H9 (cell line): ENCODE data around the gene APOBEC3A. TPM values are rescaled to one million over a fixed set of nuclear protein-coding genes. Genes with fewer than 3 reads are reported as not detected.

Source experiments
- DNase-seq: peaks from one replicate; pipeline ENCODE4 v3.0.0-alpha.2; 2017
- H2AFZ ChIP-seq: one replicate; pipeline ENCODE4 v1.6.1; 2013; ENCODE audit warnings: mild to moderate bottlenecking, low read length, control low read depth, moderate library complexity
- H2AK5ac ChIP-seq: 2 replicates; pipeline ENCODE4 v1.6.1; 2013; ENCODE audit warnings: low read length, control low read depth, mixed read lengths; ENCODE audit not compliant: insufficient read length
- H2BK120ac ChIP-seq: one replicate; pipeline ENCODE4 v1.6.1; 2013; ENCODE audit warnings: low read depth, mild to moderate bottlenecking, low read length, control low read depth, inconsistent platforms; ENCODE audit not compliant: poor library complexity, severe bottlenecking
- H2BK12ac ChIP-seq: 2 replicates; pipeline ENCODE4 v1.6.1; 2013; ENCODE audit warnings: low read length, control low read depth, mixed read lengths, low read depth; ENCODE audit not compliant: insufficient read length
- H2BK15ac ChIP-seq: 2 replicates; pipeline ENCODE4 v1.6.1; 2013; ENCODE audit warnings: low read depth, low read length, control low read depth
- H2BK20ac ChIP-seq: one replicate; pipeline ENCODE4 v1.6.1; 2013; ENCODE audit warnings: low read depth, mild to moderate bottlenecking, low read length, control low read depth, inconsistent platforms; ENCODE audit not compliant: poor library complexity, severe bottlenecking
- H2BK5ac ChIP-seq: 2 replicates; pipeline ENCODE4 v1.6.1; 2013; ENCODE audit warnings: low read length, control low read depth, mixed read lengths; ENCODE audit not compliant: insufficient read length
- H3K14ac ChIP-seq: 2 replicates; pipeline ENCODE4 v1.6.1; 2013; ENCODE audit warnings: low read length, control low read depth; ENCODE audit not compliant: insufficient read depth
- H3K18ac ChIP-seq: 2 replicates; pipeline ENCODE4 v1.6.1; 2013; ENCODE audit warnings: low read depth, mild to moderate bottlenecking, mixed read lengths, low read length, control low read depth; ENCODE audit not compliant: insufficient read length
- H3K23ac ChIP-seq: 2 replicates; pipeline ENCODE4 v1.6.1; 2013; ENCODE audit warnings: low read length, control low read depth, mixed read lengths, low read depth; ENCODE audit not compliant: insufficient read length
- H3K23me2 ChIP-seq: 2 replicates; pipeline ENCODE4 v1.6.1; 2013; ENCODE audit warnings: low read depth, mild to moderate bottlenecking, mixed read lengths, low read length, control low read depth; ENCODE audit not compliant: insufficient read length, poor library complexity, severe bottlenecking
- H3K27ac ChIP-seq: 2 replicates; pipeline ENCODE4 v1.5.1; 2013; ENCODE audit warnings: low read length, control low read depth, mixed read lengths, low read depth; ENCODE audit not compliant: insufficient read length
- H3K27me3 ChIP-seq: 2 replicates; pipeline ENCODE4 v1.6.1; 2013; ENCODE audit warnings: low read length, control low read depth, inconsistent platforms; ENCODE audit not compliant: insufficient read depth
- H3K4ac ChIP-seq: 2 replicates; pipeline ENCODE4 v1.6.1; 2013; ENCODE audit warnings: low read depth, mild to moderate bottlenecking, control low read depth, inconsistent platforms, low read length, moderate library complexity
- H3K4me1 ChIP-seq: 2 replicates; pipeline ENCODE4 v1.6.1; 2013; ENCODE audit warnings: low read length, control low read depth, inconsistent platforms; ENCODE audit not compliant: insufficient read depth
- H3K4me2 ChIP-seq: 2 replicates; pipeline ENCODE4 v1.6.1; 2013; ENCODE audit warnings: low read length, control low read depth, mixed read lengths; ENCODE audit not compliant: insufficient read length, insufficient read depth
- H3K56ac ChIP-seq: 2 replicates; pipeline ENCODE4 v1.6.1; 2013; ENCODE audit warnings: low read depth, mild to moderate bottlenecking, mixed read lengths, low read length, control low read depth; ENCODE audit not compliant: insufficient read length
- H3K79me1 ChIP-seq: 2 replicates; pipeline ENCODE4 v1.6.1; 2013; ENCODE audit warnings: low read depth, mild to moderate bottlenecking, moderate library complexity, low read length, control low read depth, inconsistent platforms; ENCODE audit not compliant: insufficient read depth, poor library complexity, severe bottlenecking
- H3K79me2 ChIP-seq: 2 replicates; pipeline ENCODE4 v1.6.1; 2013; ENCODE audit warnings: low read length, control low read depth, inconsistent platforms; ENCODE audit not compliant: insufficient read depth
- H3K9ac ChIP-seq: 2 replicates; pipeline ENCODE4 v1.6.1; 2013; ENCODE audit warnings: low read length, control low read depth, mixed read lengths; ENCODE audit not compliant: insufficient read length; ENCODE audit errors: extremely low read depth
- H3K9me3 ChIP-seq: one replicate; pipeline ENCODE4 v1.6.1; 2013; ENCODE audit warnings: low read depth, low read length, inconsistent platforms; ENCODE audit not compliant: control insufficient read depth
- H3T11ph ChIP-seq: one replicate; pipeline ENCODE4 v1.6.1; 2013; ENCODE audit warnings: mild to moderate bottlenecking, low read length, control low read depth, inconsistent platforms
- H4K20me1 ChIP-seq: one replicate; pipeline ENCODE4 v1.6.1; 2013; ENCODE audit not compliant: control insufficient read depth, insufficient read length, insufficient read depth
- H4K5ac ChIP-seq: 2 replicates; pipeline ENCODE4 v1.6.1; 2013; ENCODE audit warnings: low read depth, mild to moderate bottlenecking, mixed read lengths, low read length, control low read depth; ENCODE audit not compliant: insufficient read length
- H4K8ac ChIP-seq: replicated peaks from 2 replicates; pipeline ENCODE4 v1.6.1; 2013; ENCODE audit warnings: low read length, control low read depth, mixed read lengths, low read depth; ENCODE audit not compliant: insufficient read length
- H4K91ac ChIP-seq: 2 replicates; pipeline ENCODE4 v1.6.1; 2013; ENCODE audit warnings: low read depth, mild to moderate bottlenecking, moderate library complexity, mixed read lengths, low read length, control low read depth; ENCODE audit not compliant: insufficient read length
- H3K27ac Mint-ChIP-seq, 3 experiments: 2 replicates in 2 of 3; 3 replicates in 1 of 3; pipeline ENCODE4 v1.8.0; 2020 to 2021; ENCODE audit warnings: mixed read lengths in 3 of 3, mild to moderate bottlenecking in 1 of 3, moderate library complexity in 1 of 3
- H3K27me3 Mint-ChIP-seq: 2 replicates; pipeline ENCODE4 v1.8.0; 2021; ENCODE audit warnings: low read depth, mild to moderate bottlenecking, moderate library complexity, mixed read lengths
- H3K36me3 Mint-ChIP-seq, 3 experiments: 2 replicates in 2 of 3; 3 replicates in 1 of 3; pipeline ENCODE4 v1.8.0; 2020 to 2021; ENCODE audit warnings: low read depth in 3 of 3, mixed read lengths in 3 of 3; ENCODE audit not compliant: insufficient read depth in 1 of 3
- H3K4me1 Mint-ChIP-seq, 2 experiments: 2 replicates each; pipeline ENCODE4 v1.8.0; 2020; ENCODE audit warnings: mixed read lengths in 2 of 2
- H3K4me3 Mint-ChIP-seq, 2 experiments: 2 replicates in 1 of 2; 3 replicates in 1 of 2; pipeline ENCODE4 v1.8.0; 2020 to 2021; ENCODE audit warnings: mild to moderate bottlenecking in 2 of 2, mixed read lengths in 2 of 2, moderate library complexity in 1 of 2
- H3K9me3 Mint-ChIP-seq, 2 experiments: 2 replicates in 1 of 2; 3 replicates in 1 of 2; pipeline ENCODE4 v1.8.0; 2020; ENCODE audit warnings: mild to moderate bottlenecking in 2 of 2, mixed read lengths in 2 of 2, moderate library complexity in 1 of 2
- CTCF ChIP-seq: fragments of 200-600 bp; sonication (generic); conservative IDR thresholded peaks from 3 replicates; pipeline ENCODE4 v1.8.0; 2021; ENCODE audit warnings: antibody characterized with exemption, mild to moderate bottlenecking
- WGBS: extraction: QIAGEN DNeasy Blood & Tissue Kit; methylation state at CpG from one replicate; pipeline ENCODE4 v1.1.7; 2013; ENCODE audit warnings: missing lambda C conversion rate, low lambda C conversion rate, mixed read lengths; ENCODE audit not compliant: insufficient read length; ENCODE audit errors: extremely low coverage; 5-methylcytosine and 5-hydroxymethylcytosine counted together
- total RNA-seq: library from RNA; stranded (reverse); gene quantifications from 2 replicates; pipeline ENCODE4 v1.2.1, GENCODE V29; 2021

The APOBEC3A gene
- total RNA-seq, 1 experiment from 2014 or later = not detected

DNA sequence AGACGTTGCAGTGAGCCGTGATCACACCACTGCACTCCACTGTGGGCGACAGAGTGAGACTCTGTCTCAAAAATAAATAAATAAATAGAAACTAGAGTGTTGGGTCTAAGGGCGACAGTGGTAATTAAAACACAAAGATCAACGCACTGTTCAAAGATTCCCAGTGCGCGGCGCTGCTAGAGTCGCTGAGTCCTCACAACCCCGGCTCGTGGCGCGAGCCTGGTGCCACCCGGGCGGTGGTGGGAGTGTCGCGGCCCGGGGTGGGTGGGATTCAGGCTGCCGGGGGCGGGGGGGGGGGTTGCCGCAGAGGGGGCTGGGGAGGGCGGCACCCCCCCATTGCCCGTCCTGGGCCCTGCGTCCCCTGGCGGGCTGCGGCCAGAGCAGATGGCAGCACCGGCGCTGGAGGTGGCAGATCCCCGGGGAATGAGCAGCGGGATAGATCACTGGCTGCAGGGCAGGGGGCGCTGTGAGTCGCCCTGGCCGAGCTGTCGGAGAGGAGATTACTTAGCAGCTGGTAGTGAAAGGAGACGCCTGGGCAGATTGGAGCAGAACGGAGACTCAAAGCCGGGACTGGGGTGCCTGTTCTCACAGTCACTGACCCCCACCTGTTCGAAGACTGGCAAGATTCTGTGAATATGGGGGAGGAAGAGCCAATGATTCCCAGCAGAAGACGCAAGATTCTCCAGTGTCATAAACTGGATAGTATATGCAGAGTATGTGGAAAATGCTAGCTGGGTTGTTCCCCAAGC lies 30.2 kb upstream of the APOBEC3A start:
- Histone ChIP-seq H3K79me1 (no peaks in the 10 kb centered on the region), H3K27me3 (no peaks in the 10 kb centered on the region), H3K27ac (no peak overlapping the region), H3K56ac (no peak overlapping the region), H2AK5ac (no peak overlapping the region), H2AFZ (no peak overlapping the region), H4K8ac (no peak overlapping the region), H2BK12ac (no peak overlapping the region), H3K18ac (no peak overlapping the region), H3K4ac (no peak overlapping the region), H3T11ph (no peak overlapping the region), H4K91ac (no peak overlapping the region), H2BK15ac (no peak overlapping the region), H4K20me1 (no peaks in the 10 kb centered on the region), H3K9me3 (no peaks in the 10 kb centered on the region), H3K79me2 (no peaks in the 10 kb centered on the region), H2BK120ac (no peak overlapping the region), H3K14ac (no peak overlapping the region; the same call in 1 of the 2 replicates), H3K4me2 (peak overlapping the region; percentile 50), H3K9ac (no peak overlapping the region), H3K23me2 (peaks cover 4% of the 10 kb centered on the region), H2BK20ac (no peak overlapping the region), H3K23ac (no peak overlapping the region), H4K5ac (no peak overlapping the region), H3K4me1 (no peaks in the 10 kb centered on the region; the same call in 1 of the 2 replicates), H2BK5ac (no peak overlapping the region)
- WGBS = no CpG with 5 or more reads among the region's 39 CpGs
- Mint-ChIP-seq H3K4me1 (peaks cover 11 to 16% of the 10 kb centered on the region in 2 experiments), H3K27me3 (peaks cover 16% of the 10 kb centered on the region), H3K36me3 (no peaks in the 10 kb centered on the region), H3K27ac (no peak overlapping the region), H3K9me3 (peaks cover 0 to under 1% of the 10 kb centered on the region in 2 experiments; a peak in 1 of 5 replicates), H3K4me3 (peak overlapping the region; percentile 45 to 71)
- TF ChIP-seq CTCF = peak; percentile 94
- DNase-seq = peak; percentile 89
